ENCODE data around the gene BLCAP.
"Not testable (repeated sequence)": the region's sequence is repeated elsewhere in the genome, so short reads cannot be mapped to it uniquely, and the experiment has no call there.

Gene BLCAP

GRCh38 chr20:37498066-37498665 lies 29.5 kb downstream of the BLCAP start:
- no peak for DNase-seq (ENCODE audit: low read depth, low spot score)
- TF ChIP-seq FOXP2 (optimal IDR thresholded peaks at IDR 0.05; ENCODE audit: control extremely low read depth, extremely low read length, insufficient read depth) = no peak
- TF ChIP-seq EZH2 (IDR thresholded peaks at IDR 0.05) = no peak
- no peak for TF ChIP-seq POLR2AphosphoS5 (IDR thresholded peaks at IDR 0.05; ENCODE audit: borderline replicate concordance, low read depth, low read length)
- no peaks in the 10 kb centered on the region for H3K9me3 ChIP-seq (ENCODE audit: low read depth, low read length)

GRCh38 chr20:37494796-37495195 lies 32.9 kb downstream of the BLCAP start:
- H3K36me3 ChIP-seq (ENCODE audit: insufficient read depth, low read length) = no peaks in the 10 kb centered on the region
- no peak overlapping the region for H3K9ac ChIP-seq (ENCODE audit: insufficient read length)
- no peak overlapping the region for H3K4me3 ChIP-seq
- TF ChIP-seq EZH2 (IDR thresholded peaks at IDR 0.05) (no peak), FOXP2 (optimal IDR thresholded peaks at IDR 0.05; ENCODE audit: control extremely low read depth, extremely low read length, insufficient read depth) (no peak), POLR2AphosphoS5 (IDR thresholded peaks at IDR 0.05; ENCODE audit: borderline replicate concordance, low read depth, low read length) (no peak)
- no peaks in the 10 kb centered on the region for H3K9me3 ChIP-seq (ENCODE audit: low read depth, low read length)
- no peak for DNase-seq (ENCODE audit: low read depth, low spot score)
- no peak overlapping the region for H3K27ac ChIP-seq

More at GRCh38 chr20:37498066-37498665, 29.5 kb downstream of the BLCAP start:
- Histone ChIP-seq H3K27ac (no peak overlapping the region), H3K4me3 (no peak overlapping the region), H3K9ac (ENCODE audit: insufficient read length) (no peak overlapping the region), H3K36me3 (ENCODE audit: insufficient read depth, low read length) (no peaks in the 10 kb centered on the region)

GRCh38 chr20:37494301-37494700 lies 33.4 kb downstream of the BLCAP start:
- TF ChIP-seq EZH2 (IDR thresholded peaks at IDR 0.05) = no peak
- TF ChIP-seq POLR2AphosphoS5 (IDR thresholded peaks at IDR 0.05; ENCODE audit: borderline replicate concordance, low read depth, low read length) = no peak
- no peak for TF ChIP-seq FOXP2 (optimal IDR thresholded peaks at IDR 0.05; ENCODE audit: control extremely low read depth, extremely low read length, insufficient read depth)
- Histone ChIP-seq H3K4me3 (no peak overlapping the region), H3K36me3 (ENCODE audit: insufficient read depth, low read length) (no peaks in the 10 kb centered on the region), H3K9ac (ENCODE audit: insufficient read length) (no peak overlapping the region), H3K9me3 (ENCODE audit: low read depth, low read length) (no peaks in the 10 kb centered on the region), H3K27ac (no peak overlapping the region)
- DNase-seq (ENCODE audit: low read depth, low spot score) = no peak

- H3K27ac ChIP-seq = no peak overlapping the region
- TF ChIP-seq EZH2 (IDR thresholded peaks at IDR 0.05) = no peak
- no peak overlapping the region for H3K4me3 ChIP-seq
- no peaks in the 10 kb centered on the region for H3K9me3 ChIP-seq (ENCODE audit: low read depth, low read length)
- no peaks in the 10 kb centered on the region for H3K36me3 ChIP-seq (ENCODE audit: insufficient read depth, low read length)
- no peak overlapping the region for H3K9ac ChIP-seq (ENCODE audit: insufficient read length)
- DNase-seq (ENCODE audit: low read depth, low spot score) = no peak
Observed at GRCh38 chr20:37492945-37493344, 34.7 kb downstream of the BLCAP start.

- H3K27ac ChIP-seq = no peak overlapping the region
- no peak overlapping the region for H3K9ac ChIP-seq (ENCODE audit: insufficient read length)
- no peak overlapping the region for H3K4me3 ChIP-seq
- H3K36me3 ChIP-seq (ENCODE audit: insufficient read depth, low read length) = no peaks in the 10 kb centered on the region
- DNase-seq (ENCODE audit: low read depth, low spot score) = no peak
- TF ChIP-seq POLR2AphosphoS5 (IDR thresholded peaks at IDR 0.05; ENCODE audit: borderline replicate concordance, low read depth, low read length) = no peak
- TF ChIP-seq FOXP2 (optimal IDR thresholded peaks at IDR 0.05; ENCODE audit: control extremely low read depth, extremely low read length, insufficient read depth) = no peak
- no peaks in the 10 kb centered on the region for H3K9me3 ChIP-seq (ENCODE audit: low read depth, low read length)
Observed at GRCh38 chr20:37492096-37492625, 35.5 kb downstream of the BLCAP start.

GRCh38 chr20:37490663-37491350 lies 36.9 kb downstream of the BLCAP start:
- no peak overlapping the region for H3K27ac ChIP-seq
- no peaks in the 10 kb centered on the region for H3K36me3 ChIP-seq (ENCODE audit: insufficient read depth, low read length)
- H3K4me3 ChIP-seq = no peak overlapping the region
- TF ChIP-seq EZH2 (IDR thresholded peaks at IDR 0.05) (no peak), POLR2AphosphoS5 (IDR thresholded peaks at IDR 0.05; ENCODE audit: borderline replicate concordance, low read depth, low read length) (no peak), FOXP2 (optimal IDR thresholded peaks at IDR 0.05; ENCODE audit: control extremely low read depth, extremely low read length, insufficient read depth) (no peak)
- H3K9ac ChIP-seq (ENCODE audit: insufficient read length) = no peak overlapping the region
- no peaks in the 10 kb centered on the region for H3K9me3 ChIP-seq (ENCODE audit: low read depth, low read length)
- no peak for DNase-seq (ENCODE audit: low read depth, low spot score)

GRCh38 chr20:37486209-37486608 lies 41.5 kb downstream of the BLCAP start:
- H3K9ac ChIP-seq (ENCODE audit: insufficient read length); H3K9me3 ChIP-seq (ENCODE audit: low read depth, low read length); DNase-seq (ENCODE audit: low read depth, low spot score); H3K27ac ChIP-seq; H3K4me3 ChIP-seq; H3K36me3 ChIP-seq (ENCODE audit: insufficient read depth, low read length): not testable (repeated sequence)

- TF ChIP-seq POLR2AphosphoS5 (IDR thresholded peaks at IDR 0.05; ENCODE audit: borderline replicate concordance, low read depth, low read length) (no peak), EZH2 (IDR thresholded peaks at IDR 0.05) (no peak), FOXP2 (optimal IDR thresholded peaks at IDR 0.05; ENCODE audit: control extremely low read depth, extremely low read length, insufficient read depth) (no peak)
- no peak overlapping the region for H3K4me3 ChIP-seq
- H3K9me3 ChIP-seq (ENCODE audit: low read depth, low read length) = no peaks in the 10 kb centered on the region
- no peak overlapping the region for H3K27ac ChIP-seq
- DNase-seq (ENCODE audit: low read depth, low spot score) = no peak
- no peak overlapping the region for H3K9ac ChIP-seq (ENCODE audit: insufficient read length)
- no peaks in the 10 kb centered on the region for H3K36me3 ChIP-seq (ENCODE audit: insufficient read depth, low read length)
Observed at GRCh38 chr20:37484331-37484730, 43.3 kb downstream of the BLCAP start.

GRCh38 chr20:37481610-37482009 lies 46.1 kb downstream of the BLCAP start:
- Histone ChIP-seq H3K36me3 (ENCODE audit: insufficient read depth, low read length) (no peaks in the 10 kb centered on the region), H3K27ac (no peak overlapping the region), H3K9ac (ENCODE audit: insufficient read length) (no peak overlapping the region), H3K4me3 (no peak overlapping the region), H3K9me3 (ENCODE audit: low read depth, low read length) (no peaks in the 10 kb centered on the region)
- TF ChIP-seq POLR2AphosphoS5 (IDR thresholded peaks at IDR 0.05; ENCODE audit: borderline replicate concordance, low read depth, low read length) = no peak
- TF ChIP-seq FOXP2 (optimal IDR thresholded peaks at IDR 0.05; ENCODE audit: control extremely low read depth, extremely low read length, insufficient read depth) = no peak
- no peak for TF ChIP-seq EZH2 (IDR thresholded peaks at IDR 0.05)
- DNase-seq (ENCODE audit: low read depth, low spot score) = no peak
